Neural cell (in vitro differentiated cells): ENCODE results near the gene FAM13B. TPM values are rescaled to one million over a fixed set of nuclear protein-coding genes. Genes with fewer than 3 reads are reported as not detected.

Source experiments
- H2AFZ ChIP-seq: fragments of 200-600, 300-800 bp; sonication (generic), shearing (Covaris generic); 2 replicates; pipeline ENCODE4 v1.6.0; 2014; ENCODE audit warnings: low read depth, mild to moderate bottlenecking, antibody characterized with exemption, low read length, moderate library complexity
- H3F3A ChIP-seq: fragments of 200-600 bp; shearing (Covaris generic); 2 replicates; pipeline ENCODE4 v1.6.1; 2016; ENCODE audit warnings: mild to moderate bottlenecking, moderate library complexity, mixed read lengths, antibody characterized with exemption, low read length; ENCODE audit not compliant: insufficient read depth, poor library complexity, severe bottlenecking
- H3K27ac ChIP-seq: fragments of 200-600, 300-800 bp; sonication (generic), shearing (Covaris generic); 2 replicates; pipeline ENCODE4 v1.5.1; 2014; ENCODE audit warnings: mild to moderate bottlenecking, low read length, moderate library complexity
- H3K27me3 ChIP-seq: fragments of 300-800, 200-600 bp; sonication (generic), shearing (Covaris generic); 2 replicates; pipeline ENCODE4 v1.6.0; 2014; ENCODE audit warnings: mild to moderate bottlenecking, low read depth, low read length, moderate library complexity; ENCODE audit not compliant: insufficient read depth
- H3K36me3 ChIP-seq: fragments of 300-800, 200-600 bp; sonication (generic), shearing (Covaris generic); 2 replicates; pipeline ENCODE4 v1.5.1; 2014; ENCODE audit warnings: mild to moderate bottlenecking, antibody characterized with exemption, low read length, moderate library complexity; ENCODE audit not compliant: insufficient read depth
- H3K4me2 ChIP-seq: fragments of 300-800, 200-600 bp; sonication (generic), shearing (Covaris generic); 2 replicates; pipeline ENCODE4 v1.6.0; 2014; ENCODE audit warnings: mild to moderate bottlenecking, low read length
- H3K4me3 ChIP-seq: fragments of 300-800, 200-600 bp; sonication (generic), shearing (Covaris generic); 2 replicates; pipeline ENCODE4 v1.5.1; 2014; ENCODE audit warnings: mild to moderate bottlenecking, low read length, moderate library complexity
- H3K79me2 ChIP-seq: fragments of 200-600 bp; shearing (Covaris generic); replicated peaks from 2 replicates; pipeline ENCODE4 v1.6.0; 2014; ENCODE audit warnings: mild to moderate bottlenecking, low read length, moderate library complexity; ENCODE audit not compliant: insufficient read depth
- H3K9ac ChIP-seq: fragments of 300-800, 200-600 bp; sonication (generic), shearing (Covaris generic); 2 replicates; pipeline ENCODE4 v1.6.1; 2016; ENCODE audit warnings: mild to moderate bottlenecking, low read length, mixed read lengths
- H3K9me2 ChIP-seq: fragments of 200-600 bp; shearing (Covaris generic); 2 replicates; pipeline ENCODE4 v1.6.1; 2016; ENCODE audit warnings: mild to moderate bottlenecking, low read length, mixed read lengths; ENCODE audit not compliant: insufficient read depth
- H3K9me3 ChIP-seq: fragments of 200-600, 300-800 bp; sonication (generic), shearing (Covaris generic); 2 replicates; pipeline ENCODE4 v1.6.1; 2016; ENCODE audit warnings: mild to moderate bottlenecking, mixed run types, low read length, moderate library complexity, mixed read lengths
- H4K20me1 ChIP-seq: fragments of 200-600 bp; shearing (Covaris generic); 2 replicates; pipeline ENCODE4 v1.6.1; 2016; ENCODE audit warnings: mild to moderate bottlenecking, mixed run types; ENCODE audit not compliant: insufficient read depth
- EP300 ChIP-seq: fragments of 450-650 bp; conservative IDR thresholded peaks from 2 replicates; pipeline ENCODE4 v1.6.1; 2014; ENCODE audit warnings: antibody characterized with exemption, mild to moderate bottlenecking, moderate library complexity; ENCODE audit not compliant: poor library complexity, severe bottlenecking
- EZH2 ChIP-seq: fragments of 200-600, 300-800 bp; shearing (Covaris generic), sonication (generic); IDR thresholded peaks from 2 replicates; pipeline ENCODE4 v1.6.1; 2014; ENCODE audit warnings: antibody characterized with exemption, low read length, borderline replicate concordance, mild to moderate bottlenecking; ENCODE audit not compliant: insufficient read depth, poor library complexity, severe bottlenecking
- MXI1 ChIP-seq: fragments of 450-650 bp; conservative IDR thresholded peaks from 2 replicates; pipeline ENCODE4 v1.6.1; 2014; ENCODE audit warnings: antibody characterized with exemption, mild to moderate bottlenecking; ENCODE audit not compliant: poor library complexity, severe bottlenecking
- POLR2AphosphoS5 ChIP-seq: IDR thresholded peaks from 2 replicates; pipeline ENCODE4 v1.6.1; 2012
- RAD21 ChIP-seq: fragments of 450-650 bp; conservative IDR thresholded peaks from 2 replicates; pipeline ENCODE4 v1.6.1; 2014; ENCODE audit warnings: antibody characterized with exemption, mild to moderate bottlenecking, moderate library complexity
- SMC3 ChIP-seq: fragments of 450-650 bp; conservative IDR thresholded peaks from 2 replicates; pipeline ENCODE4 v1.6.1; 2014; ENCODE audit warnings: antibody characterized with exemption, mild to moderate bottlenecking, moderate library complexity; ENCODE audit not compliant: poor library complexity
- TAF1 ChIP-seq: IDR thresholded peaks from 2 replicates; pipeline ENCODE4 v1.6.1; 2012; ENCODE audit warnings: low read depth
- polyA plus RNA-seq: library from polyadenylated mRNA; depleted of rRNA; stranded (reverse); fragments of >200 nt; gene quantifications from 2 replicates; pipeline ENCODE4 v1.2.3, GENCODE V29; 2014
- TF ChIP-seq, protein P1 (sequence below): IDR thresholded peaks from 2 replicates; pipeline ENCODE4 v1.6.1; 2012; ENCODE audit warnings: borderline replicate concordance
- TF ChIP-seq, protein P2 (sequence below): fragments of 450-650 bp; IDR thresholded peaks from 2 replicates; pipeline ENCODE4 v1.5.1; 2014; ENCODE audit warnings: antibody characterized with exemption, mild to moderate bottlenecking, moderate library complexity; ENCODE audit not compliant: poor library complexity, severe bottlenecking

FAM13B gene
- polyA plus RNA-seq, 1 donor from 2014 or later = 61.6 TPM

DNA sequence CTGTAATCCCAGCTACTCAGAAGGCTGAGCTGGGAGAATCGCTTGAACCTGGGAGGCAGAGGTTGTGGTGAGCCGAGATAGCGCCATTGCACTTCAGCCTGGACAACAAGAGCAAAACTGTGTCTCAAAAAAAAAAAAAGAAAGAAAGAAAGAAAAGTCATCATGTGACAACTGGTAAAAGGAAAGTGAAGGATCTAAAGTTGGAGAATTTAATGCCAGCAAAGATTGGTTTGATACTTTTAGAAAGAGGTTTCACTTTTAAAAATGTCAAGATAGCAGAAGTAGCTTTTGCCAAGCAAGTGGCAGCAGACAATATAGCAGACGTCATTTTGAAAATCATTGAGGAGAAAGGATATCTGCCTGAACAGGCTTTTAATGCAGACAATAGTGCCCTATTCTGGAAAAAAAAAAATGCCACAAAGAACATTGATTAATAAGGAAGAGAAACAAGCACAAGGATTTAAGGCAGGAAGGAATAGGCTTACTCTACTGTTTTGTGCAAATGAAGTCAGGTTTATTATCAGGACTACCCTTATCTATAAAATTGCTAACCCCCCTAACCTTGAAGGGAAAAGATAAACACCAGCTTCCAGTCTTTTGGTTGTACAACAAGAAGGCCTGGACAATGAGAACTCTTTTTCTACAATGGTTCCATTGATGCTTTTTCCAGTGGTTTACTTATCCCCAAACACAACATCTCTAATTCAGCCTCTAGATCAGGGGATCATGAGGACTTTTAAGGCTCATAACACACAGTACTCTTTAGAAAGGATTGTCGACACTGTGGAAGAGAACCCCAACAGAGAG, 131.7 kb downstream of the FAM13B start:
- H3K4me3 ChIP-seq = no peak overlapping the region
- H3K27me3 ChIP-seq = no peaks in the 10 kb centered on the region
- no peak for TF ChIP-seq POLR2AphosphoS5
- TF ChIP-seq SMC3 = no peak
- no peak for TF ChIP-seq EZH2
- no peak for TF ChIP-seq EP300
- no peak for TF ChIP-seq TAF1
- TF ChIP-seq, protein P1, sequence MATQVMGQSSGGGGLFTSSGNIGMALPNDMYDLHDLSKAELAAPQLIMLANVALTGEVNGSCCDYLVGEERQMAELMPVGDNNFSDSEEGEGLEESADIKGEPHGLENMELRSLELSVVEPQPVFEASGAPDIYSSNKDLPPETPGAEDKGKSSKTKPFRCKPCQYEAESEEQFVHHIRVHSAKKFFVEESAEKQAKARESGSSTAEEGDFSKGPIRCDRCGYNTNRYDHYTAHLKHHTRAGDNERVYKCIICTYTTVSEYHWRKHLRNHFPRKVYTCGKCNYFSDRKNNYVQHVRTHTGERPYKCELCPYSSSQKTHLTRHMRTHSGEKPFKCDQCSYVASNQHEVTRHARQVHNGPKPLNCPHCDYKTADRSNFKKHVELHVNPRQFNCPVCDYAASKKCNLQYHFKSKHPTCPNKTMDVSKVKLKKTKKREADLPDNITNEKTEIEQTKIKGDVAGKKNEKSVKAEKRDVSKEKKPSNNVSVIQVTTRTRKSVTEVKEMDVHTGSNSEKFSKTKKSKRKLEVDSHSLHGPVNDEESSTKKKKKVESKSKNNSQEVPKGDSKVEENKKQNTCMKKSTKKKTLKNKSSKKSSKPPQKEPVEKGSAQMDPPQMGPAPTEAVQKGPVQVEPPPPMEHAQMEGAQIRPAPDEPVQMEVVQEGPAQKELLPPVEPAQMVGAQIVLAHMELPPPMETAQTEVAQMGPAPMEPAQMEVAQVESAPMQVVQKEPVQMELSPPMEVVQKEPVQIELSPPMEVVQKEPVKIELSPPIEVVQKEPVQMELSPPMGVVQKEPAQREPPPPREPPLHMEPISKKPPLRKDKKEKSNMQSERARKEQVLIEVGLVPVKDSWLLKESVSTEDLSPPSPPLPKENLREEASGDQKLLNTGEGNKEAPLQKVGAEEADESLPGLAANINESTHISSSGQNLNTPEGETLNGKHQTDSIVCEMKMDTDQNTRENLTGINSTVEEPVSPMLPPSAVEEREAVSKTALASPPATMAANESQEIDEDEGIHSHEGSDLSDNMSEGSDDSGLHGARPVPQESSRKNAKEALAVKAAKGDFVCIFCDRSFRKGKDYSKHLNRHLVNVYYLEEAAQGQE = no peak
- TF ChIP-seq, protein P2, sequence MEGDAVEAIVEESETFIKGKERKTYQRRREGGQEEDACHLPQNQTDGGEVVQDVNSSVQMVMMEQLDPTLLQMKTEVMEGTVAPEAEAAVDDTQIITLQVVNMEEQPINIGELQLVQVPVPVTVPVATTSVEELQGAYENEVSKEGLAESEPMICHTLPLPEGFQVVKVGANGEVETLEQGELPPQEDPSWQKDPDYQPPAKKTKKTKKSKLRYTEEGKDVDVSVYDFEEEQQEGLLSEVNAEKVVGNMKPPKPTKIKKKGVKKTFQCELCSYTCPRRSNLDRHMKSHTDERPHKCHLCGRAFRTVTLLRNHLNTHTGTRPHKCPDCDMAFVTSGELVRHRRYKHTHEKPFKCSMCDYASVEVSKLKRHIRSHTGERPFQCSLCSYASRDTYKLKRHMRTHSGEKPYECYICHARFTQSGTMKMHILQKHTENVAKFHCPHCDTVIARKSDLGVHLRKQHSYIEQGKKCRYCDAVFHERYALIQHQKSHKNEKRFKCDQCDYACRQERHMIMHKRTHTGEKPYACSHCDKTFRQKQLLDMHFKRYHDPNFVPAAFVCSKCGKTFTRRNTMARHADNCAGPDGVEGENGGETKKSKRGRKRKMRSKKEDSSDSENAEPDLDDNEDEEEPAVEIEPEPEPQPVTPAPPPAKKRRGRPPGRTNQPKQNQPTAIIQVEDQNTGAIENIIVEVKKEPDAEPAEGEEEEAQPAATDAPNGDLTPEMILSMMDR = no peak
- no peak for TF ChIP-seq MXI1
- TF ChIP-seq RAD21 = no peak
- no peak overlapping the region for H3K9ac ChIP-seq
- no peaks in the 10 kb centered on the region for H4K20me1 ChIP-seq
- no peaks in the 10 kb centered on the region for H3K9me2 ChIP-seq
- no peak overlapping the region for H3K4me2 ChIP-seq
- no peak overlapping the region for H2AFZ ChIP-seq
- H3K27ac ChIP-seq = no peak overlapping the region
- H3K79me2 ChIP-seq = no peaks in the 10 kb centered on the region
- no peaks in the 10 kb centered on the region for H3F3A ChIP-seq
- no peaks in the 10 kb centered on the region for H3K36me3 ChIP-seq
- H3K9me3 ChIP-seq = no peaks in the 10 kb centered on the region

DNA sequence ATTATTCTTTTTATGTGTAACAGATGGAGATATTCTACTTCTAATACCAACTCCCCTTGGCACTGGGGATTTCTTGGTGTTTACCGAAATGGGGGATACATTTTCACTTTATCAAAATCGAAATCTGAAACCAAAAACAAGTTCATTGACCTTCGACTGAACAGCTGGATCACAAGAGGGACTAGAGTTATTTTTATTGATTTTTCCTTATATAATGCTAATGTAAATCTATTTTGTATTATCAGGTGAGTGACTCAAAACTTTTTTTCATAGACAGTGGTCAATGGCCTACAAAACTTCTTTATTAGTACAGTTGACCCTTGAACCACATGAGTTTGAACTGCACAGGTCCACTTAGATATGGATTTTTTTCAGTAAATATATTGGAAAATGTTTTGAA, 133.4 kb downstream of the FAM13B start:
- Histone ChIP-seq H2AFZ (no peak overlapping the region), H3K27ac (no peak overlapping the region), H3K9me2 (no peaks in the 10 kb centered on the region), H3K79me2 (no peaks in the 10 kb centered on the region), H3K27me3 (no peaks in the 10 kb centered on the region), H3K9ac (no peak overlapping the region), H3K4me3 (no peak overlapping the region), H4K20me1 (no peaks in the 10 kb centered on the region), H3K4me2 (no peak overlapping the region), H3F3A (no peaks in the 10 kb centered on the region), H3K36me3 (no peaks in the 10 kb centered on the region), H3K9me3 (no peaks in the 10 kb centered on the region)
- TF ChIP-seq, protein P1 = no peak
- TF ChIP-seq, protein P2 = no peak
- no peak for TF ChIP-seq MXI1
- TF ChIP-seq RAD21 = no peak
- TF ChIP-seq EP300 = no peak
